Gastroesophageal sphincter (tissue), 4 donors: ENCODE data around the gene TNK2. TPM values are rescaled to one million over a fixed set of nuclear protein-coding genes. Genes with fewer than 3 reads are reported as not detected.
"Not testable (repeated sequence)": the region's sequence is repeated elsewhere in the genome, so short reads cannot be mapped to it uniquely, and the experiment has no call there.

Experiments
- ATAC-seq: fragments of 150-250 bp; one replicate; pipeline ENCODE4 v1.9.1; 2016; ENCODE audit warnings: mild to moderate bottlenecking, moderate library complexity
- H3K27ac ChIP-seq, 4 donors: fragments of 200-600 bp; sonication (generic) in 3 of 4; 1 replicate in 3 of 4; 2 replicates in 1 of 4; pipeline ENCODE4 v1.5.1; 2016 to 2019
- H3K27me3 ChIP-seq: fragments of 200-600 bp; sonication (generic); one replicate; pipeline ENCODE4 v1.5.1; 2019
- H3K36me3 ChIP-seq, 2 donors: fragments of 200-600 bp; sonication (generic); one replicate each; pipeline ENCODE4 v1.5.1; 2019; ENCODE audit warnings: control low read depth in 1 of 2
- H3K4me1 ChIP-seq, 3 donors: fragments of 200-600 bp; sonication (generic); 1 replicate in 2 of 3; 2 replicates in 1 of 3; pipeline ENCODE4 v1.5.1; 2016 to 2019; ENCODE audit warnings: control low read depth in 2 of 3
- H3K4me3 ChIP-seq, 2 donors: fragments of 200-600 bp; sonication (generic); one replicate each; pipeline ENCODE4 v1.5.1; 2019; ENCODE audit warnings: mild to moderate bottlenecking in 1 of 2, moderate library complexity in 1 of 2
- H3K9me3 ChIP-seq, 3 donors: fragments of 200-600 bp; sonication (generic); one replicate each; pipeline ENCODE4 v1.5.1; 2017 to 2019; ENCODE audit warnings: control low read depth in 2 of 3
- CTCF ChIP-seq, 4 experiments: fragments of 200-600 bp in 2 of 4; fragments of 450-650 bp in 2 of 4; sonication (generic) in 1 of 4; IDR thresholded peaks; one replicate each; pipeline ENCODE4 v1.5.1; 2017 to 2019; ENCODE audit warnings: antibody characterized with exemption in 4 of 4, mild to moderate bottlenecking in 2 of 4, moderate library complexity in 2 of 4
- EP300 ChIP-seq: sonication (generic); formaldehyde crosslinking; IDR thresholded peaks from one replicate; pipeline ENCODE4 v1.6.1; 2017; ENCODE audit warnings: antibody characterized with exemption, mild to moderate bottlenecking
- POLR2A ChIP-seq, 2 donors: fragments of 450-650 bp; IDR thresholded peaks; one replicate each; pipeline ENCODE4 v1.6.1; 2017; ENCODE audit warnings: antibody characterized with exemption in 2 of 2, mild to moderate bottlenecking in 2 of 2, moderate library complexity in 1 of 2
- POLR2AphosphoS5 ChIP-seq: sonication (generic); formaldehyde crosslinking; IDR thresholded peaks from one replicate; pipeline ENCODE4 v1.6.1; 2017; ENCODE audit warnings: antibody characterized with exemption
- WGBS, 2 donors: methylation state at CpG; one replicate each; pipeline ENCODE4 v1.1.5; 2018; ENCODE audit warnings: low coverage in 1 of 2; 5-methylcytosine and 5-hydroxymethylcytosine counted together
- total RNA-seq, 4 donors: library from RNA; depleted of rRNA; stranded (reverse); fragments of >200 nt; gene quantifications; one replicate each; pipeline ENCODE4 v1.1.0, GENCODE V29; 2016

Gene TNK2
- total RNA-seq, 4 donors from 2014 or later = 14.5 to 28.8 (median 23.9) TPM

- ATAC-seq = no peak
- 79 to 81% methylated on average over 5 of the region's 9 CpGs for WGBS, 2 donors
- no peak for TF ChIP-seq POLR2A (IDR thresholded peaks at IDR 0.05)
- no peak for TF ChIP-seq CTCF (IDR thresholded peaks at IDR 0.05)
- no peak for TF ChIP-seq EP300
These were observed 79.6 kb downstream of the TNK2 start for GRCh38 chr3:195828762-195829161.

GRCh38 chr3:195825857-195826804 lies 82.2 kb downstream of the TNK2 start:
- ATAC-seq = no peak
- Histone ChIP-seq H3K4me1 (peaks cover 0 to 3% (median 0%) of the 10 kb centered on the region in 3 donors), H3K36me3 (no peaks in the 10 kb centered on the region), H3K9me3 (no peaks in the 10 kb centered on the region), H3K27ac (no peak overlapping the region), H3K27me3 (peaks cover 22% of the 10 kb centered on the region), H3K4me3 (no peak overlapping the region)
- TF ChIP-seq POLR2A (IDR thresholded peaks at IDR 0.05) (no peak), EP300 (no peak), POLR2AphosphoS5 (no peak), CTCF (IDR thresholded peaks at IDR 0.05) (no peak)
- 83 to 88% methylated on average over 4 to 8 of the region's 47 CpGs for WGBS, 2 donors

More at GRCh38 chr3:195828762-195829161, 79.6 kb downstream of the TNK2 start:
- no peaks in the 10 kb centered on the region for H3K4me1 ChIP-seq
- no peak overlapping the region for H3K4me3 ChIP-seq
- H3K36me3 ChIP-seq = no peaks in the 10 kb centered on the region
- H3K27ac ChIP-seq = no peak overlapping the region
- H3K27me3 ChIP-seq = peaks cover 8% of the 10 kb centered on the region
- no peaks in the 10 kb centered on the region for H3K9me3 ChIP-seq

- Histone ChIP-seq H3K27me3 (peaks cover 25% of the 10 kb centered on the region), H3K9me3 (no peaks in the 10 kb centered on the region), H3K27ac (no peak overlapping the region), H3K4me1 (peaks cover 0 to 3% (median 0%) of the 10 kb centered on the region in 3 donors), H3K4me3 (no peak overlapping the region), H3K36me3 (no peaks in the 10 kb centered on the region)
- no peak for ATAC-seq
- TF ChIP-seq EP300 = no peak
- TF ChIP-seq POLR2AphosphoS5 = no peak
- TF ChIP-seq POLR2A (IDR thresholded peaks at IDR 0.05) = no peak
- TF ChIP-seq CTCF (IDR thresholded peaks at IDR 0.05) = no peak
- WGBS, 2 donors = 60 to 90% methylated on average over 2 to 3 of the region's 15 CpGs
These were observed 83.2 kb downstream of the TNK2 start for GRCh38 chr3:195825191-195825588.

GRCh38 chr3:195824425-195825190 lies 83.7 kb downstream of the TNK2 start:
- H3K27ac ChIP-seq, H3K36me3 ChIP-seq, H3K4me3 ChIP-seq, ATAC-seq, H3K9me3 ChIP-seq, H3K4me1 ChIP-seq: not testable (repeated sequence)
- H3K27me3 ChIP-seq = peaks cover 25% of the 10 kb centered on the region
- 52% methylated on average over 6 of the region's 13 CpGs; no CpG with 5 or more reads in 1 of the 2 donors for WGBS, 2 donors

- no peak for ATAC-seq
- H3K27me3 ChIP-seq = peaks cover 25% of the 10 kb centered on the region
- no peak overlapping the region for H3K27ac ChIP-seq
- no peaks in the 10 kb centered on the region for H3K9me3 ChIP-seq
- no peaks in the 10 kb centered on the region for H3K36me3 ChIP-seq
- no peak overlapping the region for H3K4me3 ChIP-seq
- TF ChIP-seq CTCF (IDR thresholded peaks at IDR 0.05) (no peak), EP300 (no peak), POLR2AphosphoS5 (no peak), POLR2A (IDR thresholded peaks at IDR 0.05) (no peak)
- 37 to 93% methylated on average over 2 to 3 of the region's 13 CpGs for WGBS, 2 donors
- peaks cover 0 to 3% (median 0%) of the 10 kb centered on the region in 3 donors for H3K4me1 ChIP-seq
These were observed 84.4 kb downstream of the TNK2 start for GRCh38 chr3:195823999-195824398.
